Neuron (in vitro differentiated cells): ENCODE results near the gene GFRA4.

Source experiments
- H2AFZ ChIP-seq: one replicate; pipeline ENCODE4 v1.6.1; 2013; ENCODE audit warnings: low read depth, mild to moderate bottlenecking, inconsistent platforms, low read length, moderate library complexity
- H3K27me3 ChIP-seq: one replicate; pipeline ENCODE4 v1.6.1; 2013; ENCODE audit warnings: low read length; ENCODE audit not compliant: insufficient read depth
- H3K36me3 ChIP-seq: one replicate; pipeline ENCODE4 v1.6.1; 2013; ENCODE audit warnings: low read length; ENCODE audit not compliant: insufficient read depth
- H3K4me1 ChIP-seq: one replicate; pipeline ENCODE4 v1.6.1; 2013; ENCODE audit warnings: low read length; ENCODE audit not compliant: insufficient read depth
- H3K4me3 ChIP-seq: 2 replicates; pipeline ENCODE4 v1.5.1; 2013; ENCODE audit warnings: mild to moderate bottlenecking, low read length, moderate library complexity
- H3K9me3 ChIP-seq: one replicate; pipeline ENCODE4 v1.6.1; 2013; ENCODE audit warnings: low read length

GFRA4 gene

GRCh38 chr20:3701061-3701998, 38.1 kb upstream of the GFRA4 start:
- Histone ChIP-seq H2AFZ (no peak overlapping the region), H3K9me3 (peaks cover 4% of the 10 kb centered on the region), H3K4me1 (no peaks in the 10 kb centered on the region), H3K27me3 (peaks cover 3% of the 10 kb centered on the region), H3K4me3 (no peak overlapping the region), H3K36me3 (no peaks in the 10 kb centered on the region)

- no peak overlapping the region for H2AFZ ChIP-seq
- H3K4me3 ChIP-seq = no peak overlapping the region
- no peaks in the 10 kb centered on the region for H3K4me1 ChIP-seq
- H3K36me3 ChIP-seq = no peaks in the 10 kb centered on the region
- H3K9me3 ChIP-seq = peaks cover 5% of the 10 kb centered on the region
- no peaks in the 10 kb centered on the region for H3K27me3 ChIP-seq
Observed at GRCh38 chr20:3699037-3699436, 35.8 kb upstream of the GFRA4 start.

GRCh38 chr20:3698591-3699001, 35.4 kb upstream of the GFRA4 start:
- Histone ChIP-seq H3K4me3 (no peak overlapping the region), H2AFZ (no peak overlapping the region), H3K9me3 (peaks cover 5% of the 10 kb centered on the region), H3K36me3 (no peaks in the 10 kb centered on the region), H3K4me1 (no peaks in the 10 kb centered on the region), H3K27me3 (no peaks in the 10 kb centered on the region)

- Histone ChIP-seq H3K36me3 (no peaks in the 10 kb centered on the region), H3K4me3 (no peak overlapping the region), H2AFZ (no peak overlapping the region), H3K27me3 (no peaks in the 10 kb centered on the region), H3K4me1 (no peaks in the 10 kb centered on the region), H3K9me3 (peaks cover 5% of the 10 kb centered on the region)
Observed at GRCh38 chr20:3697588-3698305, 34.5 kb upstream of the GFRA4 start.

DNA sequence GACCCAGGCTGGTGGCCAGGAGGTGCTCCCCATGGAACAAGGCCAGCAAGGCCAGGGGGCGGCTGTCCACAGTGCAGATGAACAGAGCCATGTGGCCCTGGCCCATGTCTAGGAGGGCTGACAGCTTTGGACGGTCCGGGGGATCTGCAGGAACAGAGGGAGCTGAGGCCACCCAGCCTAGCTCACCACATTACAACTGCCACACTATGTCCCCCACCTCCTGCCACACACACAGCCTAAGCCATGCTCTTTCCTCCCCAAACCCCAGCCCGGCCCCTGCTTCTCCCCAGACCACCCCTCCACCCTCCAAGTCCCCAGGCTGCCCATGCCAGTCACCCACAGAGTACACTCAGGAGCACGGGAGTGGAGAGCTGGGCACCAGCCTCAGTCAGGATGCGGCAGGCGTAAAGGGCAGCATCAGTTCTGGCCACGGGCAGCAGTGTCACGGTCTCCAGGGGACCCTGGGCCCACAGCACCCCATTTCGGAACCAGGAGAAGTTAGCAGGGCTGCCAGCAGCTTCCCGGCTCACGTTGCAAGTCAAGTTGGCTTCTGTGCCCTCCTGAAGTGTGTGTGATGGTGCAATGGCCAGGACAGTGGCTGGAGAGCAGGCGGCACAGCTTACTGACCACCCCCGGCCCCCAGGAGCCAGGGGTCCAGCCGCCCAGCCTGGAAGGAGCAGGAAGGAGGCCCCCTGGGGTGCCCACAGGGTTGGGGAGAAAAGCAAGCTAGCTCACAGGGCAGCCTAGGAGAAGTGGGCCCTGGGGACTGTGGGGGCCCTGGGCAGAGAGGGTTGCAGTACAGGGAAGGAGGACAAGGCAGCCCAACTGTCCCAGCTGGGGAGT, 33.8 kb upstream of the GFRA4 start:
- H3K4me3 ChIP-seq = no peak overlapping the region
- no peak overlapping the region for H2AFZ ChIP-seq
- H3K4me1 ChIP-seq = no peaks in the 10 kb centered on the region
- H3K27me3 ChIP-seq = no peaks in the 10 kb centered on the region
- H3K36me3 ChIP-seq = no peaks in the 10 kb centered on the region
- peaks cover 5% of the 10 kb centered on the region for H3K9me3 ChIP-seq

DNA sequence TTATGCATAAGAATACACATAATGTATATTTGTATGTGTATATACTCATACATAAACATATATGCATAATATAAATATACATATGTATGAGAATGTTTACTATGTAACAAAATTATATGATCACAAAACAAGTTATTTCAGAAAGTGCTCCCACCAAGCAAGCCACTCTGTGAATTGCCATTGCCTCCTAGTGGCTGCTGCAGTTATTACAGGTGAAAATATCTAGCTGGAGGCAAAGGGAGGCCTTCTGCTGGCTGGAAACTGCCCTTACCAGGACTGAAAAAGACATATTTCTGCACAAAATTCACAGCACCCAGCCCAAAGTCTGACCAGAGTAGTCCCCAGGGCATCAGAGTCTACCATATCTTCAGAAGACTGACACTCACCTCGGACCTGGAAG, 33.0 kb upstream of the GFRA4 start:
- Histone ChIP-seq H3K4me1 (no peaks in the 10 kb centered on the region), H2AFZ (no peak overlapping the region), H3K36me3 (no peaks in the 10 kb centered on the region), H3K4me3 (no peak overlapping the region), H3K27me3 (no peaks in the 10 kb centered on the region), H3K9me3 (peaks cover 5% of the 10 kb centered on the region)

DNA sequence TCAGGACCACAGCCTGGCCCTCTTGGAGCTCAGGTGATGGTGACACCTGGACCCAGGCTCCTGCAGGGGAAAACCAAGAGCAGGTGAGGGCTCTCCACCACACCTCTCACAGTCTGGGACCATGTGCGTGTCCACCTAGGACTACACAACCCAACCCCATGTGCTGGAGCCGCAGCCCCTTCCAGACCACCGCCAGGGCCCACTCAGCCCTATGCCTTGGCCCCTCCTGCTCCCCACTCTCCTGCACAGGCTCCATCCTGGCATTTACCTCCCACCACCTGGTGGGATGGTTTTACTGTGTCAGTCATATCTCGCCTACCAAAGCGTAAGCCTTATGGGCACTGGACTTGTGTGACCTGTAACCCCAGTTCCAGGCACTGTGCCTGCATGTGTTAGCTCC, 31.7 kb upstream of the GFRA4 start:
- Histone ChIP-seq H3K4me1 (no peaks in the 10 kb centered on the region), H3K36me3 (no peaks in the 10 kb centered on the region), H3K27me3 (no peaks in the 10 kb centered on the region), H2AFZ (no peak overlapping the region), H3K4me3 (no peak overlapping the region), H3K9me3 (peaks cover 5% of the 10 kb centered on the region)

DNA sequence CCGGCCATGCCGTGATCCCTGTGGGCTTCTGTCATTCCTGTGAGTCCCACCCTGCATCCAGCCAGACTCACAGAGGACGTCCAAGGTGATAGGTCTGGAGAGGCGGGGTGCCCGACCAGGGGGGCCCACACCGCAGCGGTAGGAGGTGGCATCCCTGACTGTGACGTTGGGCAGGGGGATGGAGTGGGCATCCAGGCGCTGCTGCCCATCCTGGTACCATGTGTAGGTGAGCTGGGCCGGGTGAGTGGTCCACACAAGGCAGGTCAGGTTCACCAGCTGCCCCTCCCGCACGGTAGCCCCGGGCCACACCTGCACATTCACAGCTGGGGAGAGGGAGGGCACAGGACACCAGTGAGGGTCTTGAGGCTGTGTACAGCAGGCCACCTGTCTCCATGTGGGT, 30.2 kb upstream of the GFRA4 start:
- Histone ChIP-seq H3K4me1 (no peaks in the 10 kb centered on the region), H3K36me3 (no peaks in the 10 kb centered on the region), H3K27me3 (no peaks in the 10 kb centered on the region), H3K4me3 (no peak overlapping the region), H3K9me3 (peaks cover 5% of the 10 kb centered on the region), H2AFZ (no peak overlapping the region)

- Histone ChIP-seq H3K4me1 (no peaks in the 10 kb centered on the region), H3K4me3 (no peak overlapping the region), H3K9me3 (peaks cover 5% of the 10 kb centered on the region), H3K27me3 (no peaks in the 10 kb centered on the region), H2AFZ (no peak overlapping the region), H3K36me3 (no peaks in the 10 kb centered on the region)
Observed at GRCh38 chr20:3692706-3693294, 29.6 kb upstream of the GFRA4 start.

- no peaks in the 10 kb centered on the region for H3K4me1 ChIP-seq
- H3K4me3 ChIP-seq = no peak overlapping the region
- no peak overlapping the region for H2AFZ ChIP-seq
- H3K36me3 ChIP-seq = no peaks in the 10 kb centered on the region
- H3K27me3 ChIP-seq = no peaks in the 10 kb centered on the region
- peaks cover 5% of the 10 kb centered on the region for H3K9me3 ChIP-seq
Observed at GRCh38 chr20:3691897-3692296, 28.7 kb upstream of the GFRA4 start.

DNA sequence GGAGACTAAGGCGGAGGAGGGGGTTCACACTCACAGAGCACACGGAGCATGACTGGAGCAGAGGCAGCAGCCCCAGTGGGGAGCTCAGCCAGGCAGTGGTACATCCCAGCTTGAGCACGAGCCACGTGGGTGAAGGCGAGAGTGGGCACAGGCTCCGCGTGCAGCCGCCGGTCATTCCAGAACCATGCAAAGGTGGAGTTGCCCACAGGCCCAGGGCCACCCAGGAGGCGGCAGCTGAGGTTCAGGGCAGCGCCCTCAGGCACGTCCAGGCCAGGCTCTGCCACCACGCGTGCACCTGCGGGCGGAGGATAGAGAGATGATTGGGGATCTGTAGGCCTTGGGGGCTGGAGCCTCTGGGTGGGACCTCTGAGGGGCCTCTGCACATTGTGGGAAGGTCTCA, 28.1 kb upstream of the GFRA4 start:
- H3K36me3 ChIP-seq = no peaks in the 10 kb centered on the region
- H3K9me3 ChIP-seq = peaks cover 1% of the 10 kb centered on the region
- no peak overlapping the region for H2AFZ ChIP-seq
- H3K27me3 ChIP-seq = no peaks in the 10 kb centered on the region
- no peak overlapping the region for H3K4me3 ChIP-seq
- H3K4me1 ChIP-seq = no peaks in the 10 kb centered on the region

DNA sequence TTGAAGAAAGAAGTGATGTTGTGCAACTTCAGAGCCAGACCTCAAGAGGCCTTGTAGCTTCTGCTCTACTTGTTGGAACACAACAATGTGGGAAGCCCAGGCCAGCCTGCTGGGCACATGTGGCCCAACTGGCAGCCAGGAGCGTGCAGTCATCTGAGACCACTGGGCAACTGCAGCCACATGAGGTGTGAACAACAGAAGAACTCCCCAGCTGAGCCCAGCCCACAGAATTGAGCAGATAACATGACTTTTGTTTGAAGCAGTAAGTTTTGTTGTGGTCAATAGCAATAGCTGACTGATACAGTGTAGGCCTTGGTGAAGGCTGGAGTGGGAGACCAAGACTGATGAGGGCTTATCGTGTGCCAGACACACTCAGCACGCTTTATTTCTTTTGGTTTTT, 27.2 kb upstream of the GFRA4 start:
- Histone ChIP-seq H3K4me1 (no peaks in the 10 kb centered on the region), H2AFZ (no peak overlapping the region), H3K27me3 (peaks cover 5% of the 10 kb centered on the region), H3K9me3 (no peaks in the 10 kb centered on the region), H3K4me3 (no peak overlapping the region), H3K36me3 (no peaks in the 10 kb centered on the region)
